GM15510 (cell line): ENCODE data around the gene RHBDD3.

Source experiments
- POLR2A ChIP-seq: IDR thresholded peaks from 3 replicates; pipeline ENCODE4 v1.6.1; 2011; ENCODE audit warnings: borderline replicate concordance; ENCODE audit not compliant: insufficient read length; ENCODE audit errors: extremely low read depth

The RHBDD3 gene

DNA sequence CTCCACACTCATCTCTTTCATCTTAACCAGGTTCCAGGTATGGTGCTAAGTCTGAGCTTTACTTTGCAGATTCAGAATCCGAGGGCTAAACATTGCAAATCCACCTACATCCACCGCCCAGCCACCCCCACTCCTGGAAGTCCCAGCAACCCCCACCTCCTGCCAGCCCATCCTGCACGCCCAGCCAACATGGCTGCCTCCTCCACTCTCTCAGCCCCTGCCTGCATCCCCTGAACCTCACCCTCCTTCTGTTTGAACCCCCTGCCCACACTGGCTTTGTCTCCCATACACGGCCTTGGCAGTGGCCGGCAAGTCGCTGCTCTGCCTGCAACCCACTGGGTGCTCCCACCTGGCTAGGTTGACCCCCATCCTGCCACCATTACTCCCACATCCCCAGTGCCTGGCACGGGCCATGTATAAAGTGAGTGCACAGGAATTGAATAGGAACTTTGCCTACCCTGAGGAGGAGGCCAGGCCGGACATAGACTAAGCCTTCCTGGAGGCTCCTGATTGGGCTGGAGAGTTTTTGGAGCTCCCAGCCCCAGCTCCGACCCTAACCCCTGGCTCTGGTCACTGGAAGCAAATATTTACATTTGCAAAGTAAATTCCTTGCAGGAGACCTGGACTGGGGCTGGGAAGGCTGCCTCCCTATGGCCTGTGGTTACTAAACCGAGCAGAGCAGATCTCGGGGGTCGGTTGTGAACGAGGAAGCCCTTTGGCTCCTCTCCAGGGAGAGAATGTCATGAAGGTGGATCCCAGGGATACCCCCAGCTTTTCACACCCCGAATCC, 47.7 kb downstream of the RHBDD3 start:
- TF ChIP-seq POLR2A = no peak

DNA sequence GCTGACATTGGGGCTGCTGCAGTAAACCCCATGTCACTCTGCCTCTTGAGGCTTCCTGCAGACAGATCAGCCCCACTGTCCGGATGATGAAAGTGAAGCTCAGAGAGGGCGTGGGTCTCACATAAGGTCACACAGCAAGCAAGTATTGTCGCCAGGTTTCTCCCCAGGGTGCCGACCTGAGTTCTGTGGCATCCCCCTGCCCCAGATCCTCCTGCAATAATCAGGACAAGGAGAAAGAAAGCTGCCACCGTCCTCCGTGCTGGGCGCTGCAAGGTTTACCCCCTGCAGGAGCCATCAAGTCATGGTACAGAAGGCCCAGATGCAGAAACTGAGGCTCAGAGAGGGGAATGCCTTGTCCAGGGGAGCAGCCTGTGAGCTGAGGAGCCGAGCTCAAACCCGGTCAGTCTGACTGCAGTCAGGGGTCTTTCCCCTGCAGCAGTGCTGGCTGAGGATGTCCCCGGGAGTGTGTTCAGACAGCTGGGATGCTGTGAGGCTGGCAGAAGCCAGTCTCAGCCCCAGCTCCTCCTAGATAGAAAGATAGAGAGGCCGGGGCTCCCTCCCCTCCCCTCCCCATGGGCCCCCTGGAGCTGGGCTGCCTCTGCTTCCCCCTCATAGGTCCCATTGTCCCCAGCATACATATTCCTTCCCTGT, 48.9 kb downstream of the RHBDD3 start:
- TF ChIP-seq POLR2A = no peak

DNA sequence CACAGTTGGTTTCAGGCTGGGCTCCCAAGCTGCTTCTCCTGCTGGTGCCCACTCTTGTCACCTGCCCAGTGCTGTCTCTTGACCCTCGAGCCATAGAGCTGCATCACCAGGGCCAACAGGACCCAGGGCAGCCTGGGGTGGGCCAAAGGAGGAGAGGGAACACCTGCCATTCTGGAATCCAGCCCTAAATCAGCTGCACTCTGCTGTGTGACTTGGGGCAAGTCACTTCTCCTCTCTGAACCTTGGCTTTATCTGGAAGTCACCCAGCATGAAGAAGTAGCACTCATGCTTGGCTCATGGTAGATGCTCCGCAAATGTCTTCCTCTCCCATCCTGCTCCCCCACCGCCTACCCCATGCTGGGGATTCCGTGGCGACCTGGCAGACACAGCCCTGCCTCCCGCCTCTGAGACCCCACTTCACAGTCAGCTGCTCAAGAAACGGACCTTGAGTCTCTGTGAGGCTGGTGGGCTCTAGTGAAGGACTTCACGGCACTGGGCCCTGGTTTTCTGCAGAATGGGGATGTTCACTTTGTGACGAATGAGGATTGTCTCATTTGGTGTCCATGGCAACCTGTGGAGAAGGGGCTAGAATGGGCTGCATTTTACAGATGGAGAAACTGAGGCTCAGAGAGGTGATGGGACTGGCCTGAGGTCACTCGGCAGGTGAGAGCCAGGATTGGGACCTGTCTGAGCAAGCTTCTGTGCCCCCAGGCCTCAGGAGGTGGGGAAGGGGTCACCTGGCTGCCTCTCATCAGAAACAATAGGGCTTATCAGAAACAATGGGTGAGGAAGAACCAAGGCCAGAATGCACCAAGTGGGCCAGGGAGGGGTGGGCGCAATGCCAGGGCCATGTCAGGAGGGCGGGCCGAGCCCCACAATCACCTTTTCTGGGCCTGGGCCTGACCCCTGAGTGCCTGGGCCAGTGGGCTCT, 49.7 kb downstream of the RHBDD3 start:
- no peak for TF ChIP-seq POLR2A

DNA sequence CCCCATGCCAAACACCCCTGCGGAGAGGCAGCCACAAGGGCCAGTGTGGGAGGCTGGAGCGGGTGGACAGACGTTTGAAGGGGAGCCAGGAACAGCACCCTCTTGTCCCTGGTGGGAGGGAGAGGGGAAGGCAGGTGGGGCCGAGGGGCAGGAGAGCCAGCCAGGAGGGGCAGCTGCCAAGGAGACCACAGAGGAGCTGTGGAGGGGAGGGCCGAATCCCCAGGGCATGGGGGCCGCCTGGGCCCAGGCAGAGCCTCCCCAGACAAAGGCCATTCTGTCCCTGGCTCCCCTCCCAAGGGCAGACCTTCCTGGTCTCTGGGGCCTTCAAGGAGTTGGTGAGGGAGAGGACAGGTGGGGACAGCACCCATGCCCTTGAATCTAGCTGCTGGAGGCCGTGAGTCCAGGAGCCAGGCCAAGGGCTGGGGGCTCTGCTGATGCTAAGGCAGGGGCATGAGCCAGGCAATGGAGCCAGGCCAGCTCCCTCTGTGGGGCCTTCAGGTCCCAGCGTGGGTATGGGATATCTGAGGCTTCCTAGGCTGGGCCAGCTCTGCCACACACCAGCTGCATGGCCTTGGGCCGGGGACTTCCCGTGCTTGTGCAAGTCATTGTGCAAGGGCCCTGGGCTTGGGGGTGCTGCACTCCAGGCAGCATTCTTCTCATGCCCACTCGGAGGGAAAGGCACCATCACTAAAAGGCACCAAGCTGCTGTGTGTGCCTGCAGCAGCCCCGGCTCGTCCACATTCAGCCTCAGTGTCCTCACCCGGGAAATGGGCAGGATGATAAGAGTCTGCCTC, 50.7 kb downstream of the RHBDD3 start:
- no peak for TF ChIP-seq POLR2A

DNA sequence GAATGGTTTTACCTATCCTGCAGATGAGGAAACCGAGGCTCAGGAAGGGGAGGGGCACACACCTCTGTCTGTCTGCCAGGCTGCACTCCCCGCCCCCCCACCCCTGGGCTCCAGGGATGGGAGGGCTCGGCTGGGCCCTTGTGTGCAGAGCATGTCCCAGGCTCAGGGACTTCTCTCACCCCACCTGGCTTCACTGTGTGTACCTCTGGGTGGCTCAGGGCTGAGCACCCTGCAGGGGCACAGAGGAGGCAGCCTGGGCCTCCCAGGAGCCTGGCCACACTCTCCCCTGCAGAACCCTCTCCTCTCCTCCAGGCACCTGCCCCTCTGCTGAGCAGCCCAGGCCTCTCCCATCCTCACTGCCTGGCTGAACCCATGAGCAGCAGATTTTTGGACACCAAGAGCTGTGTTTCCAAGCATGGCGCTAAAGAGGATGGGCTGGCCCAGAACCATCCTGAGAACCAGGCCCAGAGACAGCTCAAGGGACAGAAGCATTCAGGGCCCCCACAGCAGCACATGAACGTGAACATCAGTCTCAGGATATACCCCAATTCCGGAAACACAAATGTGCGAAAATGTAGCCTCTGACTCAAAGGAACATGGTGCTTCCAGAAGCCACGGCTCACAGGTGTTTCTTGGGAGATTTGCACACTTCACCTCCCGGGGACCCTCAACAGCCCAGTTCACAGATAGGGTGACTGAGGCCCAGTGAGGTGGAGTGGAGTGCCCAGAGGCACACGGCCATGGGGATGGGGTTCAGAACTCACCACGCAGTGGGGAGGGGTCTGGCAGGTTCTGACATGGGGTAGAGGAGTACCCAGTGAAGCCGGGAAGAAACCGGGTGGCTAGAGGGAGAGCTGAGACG, 51.5 kb downstream of the RHBDD3 start:
- no peak for TF ChIP-seq POLR2A

DNA sequence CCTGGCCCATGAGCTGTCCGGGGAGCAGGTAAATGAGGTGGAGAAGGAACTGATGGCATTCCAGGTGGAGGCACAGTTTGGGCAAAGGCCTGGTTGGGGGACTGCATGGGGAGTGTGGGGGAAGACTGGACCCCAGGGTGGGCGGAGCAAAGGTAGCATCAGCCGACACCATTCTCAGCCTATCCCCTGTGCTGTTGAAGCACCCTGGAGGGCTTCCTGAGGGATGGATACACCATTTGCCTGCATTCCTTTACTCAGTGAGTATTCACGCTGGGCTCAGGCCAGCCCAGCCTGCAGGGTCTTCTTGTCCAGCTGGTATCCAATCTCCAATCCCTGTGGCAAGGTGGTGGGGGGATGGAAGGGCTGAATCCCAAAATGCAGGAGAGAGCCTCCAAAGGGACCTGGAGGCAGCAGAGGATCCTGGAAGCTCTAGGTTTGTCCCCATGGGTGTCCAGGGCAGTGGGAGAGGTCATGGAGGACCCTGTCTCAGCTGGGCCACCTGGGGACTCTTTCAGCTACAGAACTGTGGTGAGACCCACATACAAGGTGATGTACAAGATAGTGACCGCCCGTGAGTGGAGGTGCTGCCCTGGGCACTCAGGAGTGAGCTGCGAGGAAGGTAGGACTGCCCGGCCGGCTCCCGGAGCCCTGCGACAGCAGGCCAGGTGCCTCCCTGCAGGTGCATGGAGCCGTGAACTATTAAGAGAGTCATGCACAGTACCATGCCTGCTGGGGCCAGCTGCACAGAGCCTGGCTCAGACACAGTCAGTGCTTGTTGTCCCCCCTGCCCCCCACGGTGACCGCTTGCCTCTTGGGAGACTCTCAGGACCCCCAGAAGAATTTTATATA, 52.5 kb downstream of the RHBDD3 start:
- no peak for TF ChIP-seq POLR2A

DNA sequence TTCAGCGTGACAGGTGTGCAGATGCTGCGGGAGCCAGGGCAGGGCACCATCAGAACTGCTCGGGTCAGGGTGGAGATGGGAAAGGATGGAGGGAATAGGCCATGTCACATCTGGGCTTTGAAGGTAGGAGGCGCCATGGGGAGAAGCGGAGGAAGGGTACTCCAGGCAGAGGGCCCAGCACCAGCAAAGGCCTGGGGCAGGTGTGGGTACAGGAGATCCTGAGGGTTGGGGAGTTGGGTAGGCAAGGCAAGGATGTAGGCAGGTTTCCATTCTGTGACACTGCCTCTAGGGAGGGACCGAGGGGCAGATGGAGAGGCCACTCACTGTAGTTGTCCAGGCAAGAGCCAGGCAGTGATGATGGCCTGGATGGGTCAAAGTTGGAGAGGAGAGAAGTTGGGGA, 53.5 kb downstream of the RHBDD3 start:
- no peak for TF ChIP-seq POLR2A

DNA sequence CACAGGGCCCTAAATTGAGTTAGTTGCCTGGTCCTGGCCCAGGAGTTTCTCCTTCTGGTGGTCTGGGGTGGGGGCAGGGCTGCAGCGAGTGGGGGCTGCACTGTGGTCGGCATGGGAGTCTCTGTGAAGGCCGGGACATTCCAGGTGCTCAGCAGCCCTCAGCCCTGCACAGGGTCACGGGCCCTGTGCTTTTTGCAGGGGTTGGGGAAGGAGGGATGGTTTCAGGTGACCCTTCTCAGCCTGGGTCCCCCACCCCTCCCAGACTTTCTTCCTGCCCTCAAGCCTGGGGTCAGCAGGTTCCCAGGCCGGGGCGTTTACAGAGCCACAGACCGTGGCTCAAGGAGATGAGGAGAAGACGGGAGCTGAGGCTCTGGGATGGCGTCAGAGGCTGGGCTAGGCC, 54.3 kb downstream of the RHBDD3 start:
- no peak for TF ChIP-seq POLR2A

DNA sequence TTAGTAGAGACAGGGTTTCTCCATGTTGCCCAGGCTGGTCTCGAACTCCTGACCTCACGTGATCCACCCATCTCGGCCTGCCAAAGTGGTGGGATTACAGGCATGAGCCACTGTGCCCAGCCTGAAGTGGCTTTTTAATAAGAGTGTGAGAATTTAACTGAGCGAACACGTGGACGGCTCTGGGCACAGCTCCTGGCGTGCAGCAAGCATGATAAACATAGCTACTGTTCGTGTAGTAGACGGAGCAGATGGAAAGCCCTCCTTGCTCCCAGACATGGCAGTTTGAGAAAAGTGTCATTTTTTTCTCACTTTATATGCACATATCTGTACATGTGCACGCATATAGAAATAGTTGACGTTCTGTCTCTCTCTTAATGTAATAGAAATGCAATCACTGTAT, 55.0 kb downstream of the RHBDD3 start:
- TF ChIP-seq POLR2A = no peak

DNA sequence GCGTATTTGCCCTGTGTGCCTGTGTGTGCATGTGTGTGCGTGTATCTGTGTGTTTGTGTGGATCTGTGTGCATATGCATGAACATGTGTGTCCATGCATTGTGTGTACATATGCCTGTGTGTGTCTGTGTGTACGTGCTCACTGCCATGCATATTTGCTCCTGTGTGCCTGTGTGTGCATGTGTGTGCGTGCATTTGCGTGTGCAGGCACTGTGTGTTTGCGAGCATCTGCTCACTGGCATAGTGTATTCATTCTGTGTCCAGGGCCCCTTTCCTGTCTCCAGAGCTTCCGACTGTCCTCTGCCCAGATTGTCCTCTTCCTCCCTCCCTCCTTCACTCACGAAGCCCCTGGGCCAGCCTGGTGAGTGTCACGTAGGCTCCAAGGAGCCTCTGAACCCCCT, 56.3 kb downstream of the RHBDD3 start:
- TF ChIP-seq POLR2A = no peak

DNA sequence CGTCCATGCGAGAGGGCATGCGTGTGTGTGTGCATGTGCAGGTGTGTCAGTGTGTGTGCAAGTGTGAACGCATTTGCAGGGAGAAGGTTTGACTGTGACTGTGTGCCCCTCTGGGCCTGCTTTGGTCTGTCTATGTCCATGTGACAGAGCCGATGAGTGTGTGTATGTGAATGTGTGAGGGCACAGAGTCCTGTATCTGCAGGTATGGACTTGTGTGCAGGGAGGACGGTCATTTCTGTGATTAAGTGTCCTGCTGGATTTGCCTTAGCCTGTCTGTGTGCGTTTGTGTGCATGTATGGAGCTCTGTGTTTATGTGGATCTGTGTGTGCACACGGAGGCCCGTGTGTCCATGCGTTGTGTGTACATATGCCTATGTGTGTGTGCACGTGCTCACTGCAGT, 56.7 kb downstream of the RHBDD3 start:
- no peak for TF ChIP-seq POLR2A
